Activated CD4-positive, CD25-positive, alpha-beta regulatory T cell treated with anti-CD3 and anti-CD28 coated beads, Interleukin-2, amount 50 U/mL, for 16 hours (primary cell): ENCODE data around the gene CHRNB2.
A peak's percentile ranks its signal among the peaks of the same experiment; 100 is the strongest.

Experiments
- DNase-seq: peaks from one replicate; pipeline ENCODE4 v3.0.0-alpha.2; 2020; ENCODE audit warnings: low read depth, low spot score

The CHRNB2 gene

DNA sequence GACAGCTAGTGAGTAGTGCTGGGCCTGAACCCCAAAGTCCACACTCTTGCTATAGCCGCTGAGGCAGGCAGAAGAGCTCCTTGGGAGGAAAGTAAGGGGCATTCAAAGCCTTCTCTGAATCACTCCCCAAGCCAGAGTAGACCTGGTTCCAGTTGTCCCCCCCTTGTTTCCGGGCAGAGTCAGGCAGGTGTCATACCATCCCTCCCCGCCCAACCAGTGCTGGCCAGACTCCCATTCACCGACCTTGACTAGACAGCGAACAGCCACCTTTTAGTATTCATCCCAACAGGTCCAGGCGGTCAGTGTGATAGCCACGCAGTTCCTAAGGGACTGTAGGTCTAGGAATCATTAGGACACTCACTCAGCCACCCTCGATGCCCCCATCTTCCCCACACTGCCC lies 11.8 kb downstream of the CHRNB2 start:
- DNase-seq: no peak

DNA sequence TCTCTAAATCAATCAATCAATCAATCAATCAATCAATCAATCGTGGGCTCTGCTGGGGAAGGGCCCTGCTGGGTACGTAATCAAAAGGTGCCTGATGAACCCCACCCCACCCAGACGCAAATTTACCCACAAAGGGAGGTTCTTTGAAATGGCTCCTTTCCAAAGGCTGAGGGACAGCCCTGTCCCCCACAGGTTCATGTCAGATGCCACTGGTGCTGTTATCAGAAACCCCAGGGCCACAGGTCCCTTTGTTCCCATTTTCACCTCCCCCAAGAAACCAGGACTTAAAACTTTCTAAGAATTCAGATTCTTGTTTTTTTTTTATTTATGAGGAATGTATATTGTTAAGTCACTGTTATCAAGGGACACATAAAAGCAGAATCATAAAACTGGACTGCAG lies 14.2 kb downstream of the CHRNB2 start:
- no peak for DNase-seq

DNA sequence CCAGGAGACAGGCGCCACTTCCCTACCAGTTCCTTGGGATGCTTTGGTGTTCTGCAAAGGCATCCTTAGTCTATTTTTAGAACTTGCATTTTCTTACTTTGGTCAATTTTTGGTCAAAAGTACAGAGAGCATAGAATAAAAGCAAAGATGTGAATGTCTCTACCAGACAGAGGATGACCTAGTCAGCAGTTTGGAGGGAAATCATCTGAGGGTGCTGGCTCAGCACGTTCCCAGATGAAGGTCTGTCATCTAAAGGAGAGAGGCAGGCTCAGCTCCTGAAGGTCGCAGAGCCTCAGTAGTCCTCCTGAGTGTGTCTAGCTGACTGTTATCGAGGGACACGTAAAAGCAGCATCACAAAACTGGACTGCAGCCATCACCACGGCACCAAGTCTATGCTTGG lies 15.3 kb downstream of the CHRNB2 start:
- no peak for DNase-seq

DNA sequence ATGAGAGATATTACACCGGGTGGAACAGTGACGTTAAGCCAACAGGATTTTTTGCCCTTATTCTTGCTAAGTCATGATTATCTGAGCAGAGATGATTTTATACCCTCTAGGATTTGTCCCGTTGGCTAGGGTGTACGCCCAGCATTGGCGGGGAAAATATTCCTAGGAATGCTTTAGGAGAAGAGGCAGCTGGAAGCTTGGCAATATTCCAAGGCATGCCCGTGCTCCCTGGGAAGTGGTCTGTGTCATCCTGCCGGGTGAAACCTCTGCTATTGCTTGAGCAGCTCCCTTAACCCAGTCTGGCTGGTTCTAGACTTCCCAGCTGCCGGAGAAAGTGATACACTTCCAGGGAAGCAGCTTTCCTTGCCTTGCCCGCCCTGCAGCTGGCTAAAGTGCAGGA lies 16.2 kb downstream of the CHRNB2 start:
- no peak for DNase-seq

DNA sequence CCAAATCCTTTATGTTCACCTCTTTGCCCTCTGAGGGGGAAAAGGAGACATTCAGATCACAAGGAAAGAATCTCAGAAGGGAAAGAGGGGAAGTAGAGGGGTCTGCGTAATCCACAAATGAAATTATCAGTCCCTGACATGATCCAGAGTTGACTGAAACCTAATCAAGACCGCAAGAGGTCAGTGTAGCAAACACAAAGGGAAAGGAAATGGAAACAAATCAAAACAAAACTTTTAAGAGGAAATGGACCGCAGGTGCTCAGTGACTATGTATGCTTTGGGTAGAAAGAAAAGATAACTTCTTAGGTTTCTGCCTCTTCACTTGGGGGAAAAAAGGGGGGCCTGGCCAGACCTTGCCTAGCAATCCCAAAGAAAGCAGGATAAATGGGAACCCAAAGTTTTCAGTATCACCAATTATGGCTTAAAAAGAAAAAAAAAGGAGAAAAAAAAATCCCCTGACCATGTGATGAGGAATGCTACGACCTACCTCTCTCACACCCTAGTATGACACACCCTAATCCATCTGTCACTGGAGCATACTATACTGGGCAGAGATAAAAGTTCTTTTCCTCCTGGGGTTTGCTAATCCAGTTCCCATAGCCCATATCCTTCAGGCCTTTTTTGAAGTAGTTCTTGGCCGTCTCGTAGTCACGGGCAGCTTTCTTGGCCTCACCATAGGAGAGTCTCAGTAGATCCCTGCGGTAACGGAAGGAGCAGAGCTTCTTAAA lies 16.9 kb downstream of the CHRNB2 start:
- DNase-seq: no peak

DNA sequence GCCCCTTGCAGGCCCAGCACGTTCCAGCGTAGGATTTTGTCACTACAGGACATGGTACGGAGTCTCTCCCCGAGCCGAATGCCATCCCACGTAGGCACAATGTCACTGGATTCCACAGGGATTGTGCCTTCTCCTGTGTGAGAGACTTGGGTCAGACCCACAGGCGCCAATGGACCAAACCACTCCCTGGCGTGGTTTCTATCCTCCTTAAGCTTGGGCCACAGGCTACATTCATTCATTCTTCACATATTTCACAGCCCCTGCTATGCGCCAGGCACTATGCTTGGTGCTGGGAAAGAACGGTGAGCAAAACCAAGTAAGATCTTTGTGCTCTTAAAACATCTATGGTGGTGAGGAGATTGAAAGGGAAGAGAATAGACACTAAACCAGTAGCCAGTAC lies 18.7 kb downstream of the CHRNB2 start:
- DNase-seq: no peak

DNA sequence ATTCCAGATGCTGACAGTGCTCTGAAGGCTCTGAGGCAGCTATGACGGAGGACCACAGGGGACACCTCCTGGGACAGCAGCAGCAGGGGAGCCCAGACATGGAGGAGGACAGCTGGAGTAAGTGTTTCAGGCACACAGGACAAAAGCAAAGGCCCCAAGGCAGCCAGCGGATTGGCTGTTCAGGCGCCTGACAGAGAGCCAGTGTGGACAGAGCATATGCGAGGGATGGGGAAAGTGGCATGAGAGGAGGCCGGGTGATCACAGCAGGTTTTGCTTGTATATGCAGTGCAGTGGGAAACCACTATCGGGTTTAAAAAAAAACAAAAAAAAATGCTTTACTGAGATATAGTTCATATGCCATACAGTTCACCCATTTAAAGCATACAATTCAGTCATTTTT lies 19.1 kb downstream of the CHRNB2 start:
- DNase-seq: no peak

DNA sequence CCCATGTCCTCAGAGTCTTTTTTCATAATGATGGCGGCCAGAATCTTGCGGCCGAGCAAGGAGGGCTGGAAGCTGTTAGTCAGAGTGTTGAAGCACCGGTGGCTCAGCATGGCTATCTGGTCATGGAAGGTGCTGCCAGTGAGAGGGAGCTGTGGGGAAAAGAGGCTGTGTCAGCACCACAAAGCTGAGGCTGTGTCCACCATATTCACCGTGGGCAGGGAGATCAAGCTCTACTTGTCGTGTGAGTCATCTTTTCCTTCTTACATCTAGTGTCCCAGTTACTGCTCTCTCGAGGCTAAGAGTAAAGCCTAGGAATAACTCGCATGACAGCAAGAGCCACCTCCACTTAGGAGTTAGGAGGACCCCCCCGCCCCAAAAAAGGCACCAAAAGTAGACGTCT lies 22.2 kb downstream of the CHRNB2 start:
- no peak for DNase-seq

DNA sequence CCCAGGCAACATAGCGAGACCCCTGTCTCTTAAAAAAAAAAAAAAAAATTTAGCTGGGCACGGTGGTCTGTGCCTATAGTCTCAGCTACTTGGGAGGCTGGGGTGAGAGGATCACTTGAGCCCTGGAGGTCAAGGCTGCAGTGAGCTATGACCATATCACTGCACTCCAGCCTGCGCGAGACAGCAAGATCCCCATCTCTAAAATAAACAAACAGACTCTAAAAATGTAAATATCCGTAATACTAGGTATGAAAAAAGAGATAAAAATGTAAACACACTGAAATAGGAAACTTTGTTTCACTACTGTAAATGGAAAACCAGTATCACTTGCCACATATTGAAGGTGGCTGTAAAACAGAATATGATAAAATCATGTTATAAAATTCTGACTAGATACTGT lies 23.2 kb downstream of the CHRNB2 start:
- DNase-seq: no peak

DNA sequence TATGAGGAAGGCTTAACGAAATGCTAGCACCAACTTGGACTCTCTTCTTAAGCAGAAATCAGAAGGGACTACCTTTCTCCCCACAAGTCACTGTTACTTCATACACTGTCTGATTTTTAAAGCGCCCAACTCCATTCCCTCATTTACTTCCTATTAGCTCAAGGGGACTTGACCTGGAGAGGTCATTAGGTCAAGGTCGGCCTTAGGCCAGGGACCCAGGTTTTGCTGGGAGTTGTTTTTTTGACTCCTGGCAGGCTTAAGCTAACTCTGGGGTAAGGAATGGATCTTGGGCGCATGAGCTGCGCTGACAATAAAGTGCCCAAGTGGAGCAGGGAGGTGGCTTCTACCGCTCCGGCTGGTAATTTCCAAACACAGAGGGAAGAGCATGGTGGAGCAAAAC lies 23.6 kb downstream of the CHRNB2 start:
- DNase-seq: no peak

DNA sequence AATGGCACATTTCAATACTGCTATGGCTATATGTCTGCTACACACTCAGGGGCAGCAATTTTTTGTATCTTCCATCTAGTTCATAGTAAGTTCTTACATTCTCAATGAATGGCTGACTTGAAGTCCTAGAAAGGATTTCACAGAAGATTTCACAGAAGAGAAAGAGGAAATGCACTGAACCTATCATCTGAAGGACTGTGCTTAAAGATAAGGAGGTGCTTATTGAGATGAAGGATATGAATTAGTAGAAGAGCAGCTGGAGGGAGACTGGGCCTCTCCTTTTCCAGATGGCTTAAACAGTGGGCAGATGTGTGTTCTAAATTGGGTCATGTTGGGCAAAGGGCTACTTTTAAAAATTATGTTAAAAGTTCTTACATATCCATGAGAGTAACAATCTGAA lies 25.8 kb downstream of the CHRNB2 start:
- no peak for DNase-seq

DNA sequence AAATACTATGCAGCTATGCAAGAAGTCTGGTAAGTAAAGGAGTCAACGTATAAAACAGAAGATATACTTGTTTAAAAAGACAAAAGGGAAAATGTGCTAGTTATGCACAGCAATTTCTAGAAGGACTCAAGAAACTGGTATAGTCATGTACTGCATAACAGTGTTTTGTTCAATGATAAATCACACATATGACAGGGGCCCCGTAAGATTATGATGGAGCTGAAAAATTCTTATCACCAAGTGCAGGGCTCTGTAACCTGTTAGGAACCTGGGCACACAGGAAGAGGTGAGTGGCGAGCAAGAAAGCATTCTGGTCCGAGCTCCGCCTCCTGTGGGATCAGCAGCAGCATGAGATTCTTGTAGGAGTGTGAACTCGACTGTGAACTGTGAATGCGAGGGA lies 27.2 kb downstream of the CHRNB2 start:
- DNase-seq: no peak

DNA sequence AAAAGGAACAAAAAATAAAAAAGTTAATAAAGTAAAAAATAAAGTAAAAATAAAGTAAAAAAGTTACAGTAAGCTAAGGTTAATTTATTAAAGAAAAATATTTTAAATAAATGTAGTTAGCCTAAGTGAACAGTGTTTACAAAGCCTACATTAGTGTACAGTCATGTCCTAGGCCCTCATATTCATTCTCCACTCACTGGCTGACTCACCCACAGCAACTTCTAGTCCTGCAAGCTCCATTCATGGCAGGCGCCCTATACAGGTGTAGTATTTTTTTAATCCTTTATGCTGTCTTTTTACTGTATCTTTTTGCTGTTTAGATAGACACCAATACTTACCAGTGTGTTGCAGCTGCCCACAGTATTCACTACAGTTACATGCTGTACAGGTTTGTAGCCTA lies 28.0 kb downstream of the CHRNB2 start:
- DNase-seq: no peak

DNA sequence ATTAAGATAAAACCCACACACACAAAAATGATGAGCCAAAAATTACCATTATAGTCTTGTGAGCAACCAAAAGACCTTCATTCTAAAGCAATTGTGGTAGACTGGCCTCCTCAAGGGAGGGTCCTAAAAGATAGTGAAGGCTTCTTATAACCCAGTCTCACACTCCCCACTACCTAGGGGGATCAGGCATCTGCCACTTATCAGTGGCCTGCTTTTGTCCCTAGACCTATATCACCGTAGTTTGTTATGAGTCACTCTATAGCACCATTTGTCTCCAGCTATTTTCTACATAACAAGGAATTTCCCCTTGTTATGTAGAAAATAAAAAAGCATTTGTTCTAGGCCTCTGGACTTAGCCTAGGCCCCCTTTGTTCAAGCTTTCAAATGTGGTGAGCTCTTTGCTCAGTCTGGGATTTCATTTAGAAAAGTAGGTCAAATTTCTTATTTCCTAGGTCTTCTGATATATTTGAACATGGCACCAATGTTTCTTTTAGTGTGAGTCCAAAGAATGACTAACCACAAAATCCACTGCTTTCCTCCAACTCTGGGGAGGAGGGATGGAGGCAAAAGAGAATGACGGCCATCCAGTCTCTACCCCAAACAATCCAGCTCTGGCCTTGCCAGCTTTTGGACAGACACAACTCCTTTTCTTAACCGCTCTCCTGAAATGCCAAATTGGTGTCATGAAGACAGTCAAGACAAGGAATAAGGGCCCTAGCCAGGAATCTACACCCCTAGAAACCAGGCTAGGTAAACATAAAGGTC lies 31.5 kb downstream of the CHRNB2 start:
- no peak for DNase-seq

DNA sequence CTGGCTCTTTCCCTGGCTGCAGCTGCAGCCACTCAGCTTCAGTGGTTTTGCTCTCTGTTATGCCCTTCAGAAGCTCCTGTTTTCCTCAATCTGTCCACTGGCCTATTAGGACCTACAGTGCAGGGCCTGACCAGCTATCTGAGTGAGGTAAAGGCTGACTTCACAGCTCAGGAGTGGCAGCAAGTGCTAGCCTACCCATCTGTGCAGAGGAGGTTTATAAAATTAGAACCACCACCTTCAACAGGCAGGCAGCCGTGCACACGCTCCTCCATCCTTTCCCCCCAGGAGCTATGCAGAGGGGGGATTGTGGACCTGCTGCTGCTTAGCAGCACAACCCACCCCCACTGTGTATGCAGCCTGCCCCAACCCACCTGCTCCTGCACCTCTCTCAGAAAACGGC lies 32.1 kb downstream of the CHRNB2 start:
- DNase-seq: no peak

DNA sequence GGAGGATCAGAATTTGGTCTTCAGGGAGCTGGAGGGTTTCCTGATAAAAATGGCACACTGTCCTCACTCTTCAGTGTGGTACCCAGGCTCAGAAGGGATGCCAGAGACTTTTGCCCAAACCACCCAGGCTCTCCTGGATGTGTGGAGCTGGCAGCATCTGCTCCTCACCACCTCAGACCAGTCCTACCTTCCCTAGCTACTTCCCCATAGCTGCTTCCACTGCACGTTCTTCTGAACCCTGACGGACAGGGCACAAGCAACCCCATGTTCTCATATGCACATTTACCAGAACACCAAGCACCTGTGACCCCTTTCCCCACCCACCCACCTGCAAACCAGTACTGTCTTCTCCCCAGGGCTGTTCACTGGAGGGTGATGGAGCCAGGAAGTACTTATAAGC lies 35.7 kb downstream of the CHRNB2 start:
- no peak for DNase-seq

DNA sequence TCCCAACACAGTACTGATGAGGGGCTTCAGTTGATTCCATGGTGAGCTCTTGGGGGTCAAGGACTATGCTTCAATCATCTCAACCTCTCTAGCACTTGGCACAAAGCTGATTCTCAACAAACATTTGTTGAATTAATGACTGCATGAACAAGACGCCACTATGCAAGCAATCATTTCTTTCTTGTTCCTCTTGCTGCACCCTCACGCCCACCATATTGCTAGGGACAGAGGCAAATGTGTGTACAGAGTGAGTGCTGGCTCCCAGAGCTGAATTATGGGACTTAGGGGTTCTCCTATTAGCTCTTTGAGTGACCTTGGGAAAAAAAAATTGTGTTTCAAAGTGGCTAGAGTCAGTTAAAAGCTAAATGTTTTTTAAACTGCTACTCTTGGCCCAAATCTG lies 38.0 kb downstream of the CHRNB2 start:
- no peak for DNase-seq

DNA sequence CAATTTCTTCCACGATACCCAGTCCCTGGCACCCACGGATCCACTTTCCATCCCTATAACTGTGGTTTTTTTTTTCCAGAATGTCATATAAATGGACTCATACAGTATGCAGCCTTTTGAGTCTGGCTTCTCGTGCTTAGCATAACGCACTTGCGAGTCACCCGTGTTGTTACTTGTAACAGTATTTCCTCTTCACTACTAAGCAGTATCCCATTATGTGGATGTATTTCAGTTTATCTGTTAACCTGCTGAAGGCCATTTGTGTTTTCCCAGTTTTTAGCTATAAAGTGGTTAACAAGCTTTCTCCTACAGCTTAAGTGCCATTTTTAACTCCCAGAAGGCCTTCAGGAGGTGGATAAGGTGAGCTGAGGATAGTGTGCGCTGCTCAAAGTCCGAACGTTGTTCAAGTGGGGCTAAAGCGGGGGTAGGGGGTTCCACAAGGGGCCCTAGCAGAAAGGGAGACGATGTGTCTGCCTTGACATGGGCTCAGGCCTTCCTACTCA lies 39.6 kb downstream of the CHRNB2 start:
- DNase-seq: no peak

DNA sequence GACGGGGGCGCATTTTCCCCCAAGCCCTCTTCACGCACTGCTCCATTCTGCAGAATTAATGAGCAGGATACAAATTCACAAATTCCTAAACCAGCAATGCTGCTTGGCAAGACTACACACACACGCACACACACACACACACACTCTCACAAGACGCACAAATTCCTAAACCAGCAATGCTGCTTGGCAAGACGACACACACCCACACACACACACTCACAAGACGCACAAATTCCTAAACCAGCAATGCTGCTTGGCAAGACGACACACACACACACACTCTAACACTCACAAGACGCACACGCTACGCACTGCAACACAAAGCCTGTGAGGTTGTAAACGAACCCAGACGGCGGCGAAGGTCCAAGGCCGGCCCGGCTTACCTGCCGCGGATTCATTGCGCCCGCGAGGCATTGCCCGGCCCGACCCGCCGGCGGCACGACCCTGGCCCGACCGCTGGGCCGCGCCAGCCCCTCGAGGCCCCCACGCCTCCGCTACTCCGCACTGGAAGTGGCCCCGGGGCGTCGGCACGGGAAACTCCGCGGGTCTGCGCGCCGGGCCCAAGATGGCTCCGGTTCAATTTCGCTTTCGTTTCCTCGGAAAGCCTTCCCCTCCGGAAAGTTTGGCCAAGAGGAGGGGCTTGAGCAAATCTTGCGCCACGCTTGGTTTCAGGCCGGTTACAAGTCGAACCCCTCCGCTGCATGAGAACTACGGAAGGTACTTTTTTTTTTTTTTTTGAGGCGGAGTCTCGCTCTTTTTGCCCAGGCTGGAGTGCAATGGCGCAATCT lies 40.2 kb downstream of the CHRNB2 start, which contains the start of gene ADAR:
ADAR (minus strand) TSS at position 578 of the 788 bp plus-strand sequence; CDS start at position 398, 180 bp downstream.
- peak; percentile 87 for DNase-seq

DNA sequence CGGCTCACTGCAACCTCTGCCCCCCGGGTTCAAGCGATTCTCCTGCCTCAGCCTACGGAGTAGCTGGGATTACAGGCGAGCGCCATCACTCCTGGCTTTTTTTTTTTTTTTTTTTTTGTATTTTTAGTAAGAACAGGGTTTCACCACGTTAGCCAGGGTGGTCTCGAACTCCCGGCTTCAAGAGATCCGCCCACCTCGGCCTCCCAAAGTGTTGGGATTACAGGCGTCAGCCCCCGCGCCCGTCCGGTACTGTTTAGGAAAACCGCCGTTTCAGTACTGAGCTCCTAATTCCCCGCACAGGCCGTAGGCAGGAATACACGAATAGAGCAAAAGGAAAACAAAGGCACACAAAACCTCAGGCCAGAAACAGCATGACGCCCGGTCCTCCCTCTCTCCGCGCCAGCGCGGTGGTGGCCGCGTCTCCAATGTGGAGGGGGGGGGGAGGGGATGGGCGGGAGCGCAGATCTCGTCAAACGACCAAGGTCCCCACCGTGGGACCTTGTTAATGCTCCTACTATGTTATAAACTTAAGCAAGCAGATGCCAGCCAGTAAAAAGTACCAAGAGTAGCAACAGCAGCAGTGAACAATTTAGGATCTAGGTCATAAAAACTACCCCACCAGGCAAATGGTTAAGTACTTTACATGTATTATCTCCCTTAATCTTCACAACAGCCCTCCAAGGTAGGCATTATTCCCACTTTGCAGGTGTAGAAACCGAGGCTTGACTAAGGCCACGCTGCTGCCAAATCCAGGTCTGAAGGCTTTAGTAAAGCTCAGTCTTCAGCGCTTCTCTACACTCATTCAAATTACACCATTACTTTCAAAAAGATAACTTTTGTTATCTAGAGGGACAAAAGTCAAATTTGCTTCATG lies 41.1 kb downstream of the CHRNB2 start:
- DNase-seq: no peak
